Measurements from ENCODE around the gene GHR. TPM values are rescaled to one million over a fixed set of nuclear protein-coding genes. Genes with fewer than 3 reads are reported as not detected.

Gene GHR
- total RNA-seq, 1 donor from 2014 or later, result 0.17 TPM

- no peak overlapping the region for H3K4me3 ChIP-seq (ENCODE audit: low read depth, low read length)
- no peak for TF ChIP-seq CTCF (conservative IDR thresholded peaks at IDR 0.05; ENCODE audit: low read depth, low read length)
- no peak for DNase-seq (ENCODE audit: low read depth)
These were observed 3.9 kb upstream of the GHR start for GRCh38 chr5:42419294-42419693.

GRCh38 chr5:42422656-42423280 lies 471 bp upstream of the GHR start:
- TF ChIP-seq CTCF (conservative IDR thresholded peaks at IDR 0.05; ENCODE audit: low read depth, low read length), result no peak
- H3K4me3 ChIP-seq (ENCODE audit: low read depth, low read length), result peak overlapping the region; percentile 61
- DNase-seq (ENCODE audit: low read depth), result no peak

GRCh38 chr5:42426016-42426415 lies 2.8 kb downstream of the GHR start:
- no peak for DNase-seq (ENCODE audit: low read depth)
- H3K4me3 ChIP-seq (ENCODE audit: low read depth, low read length), result no peak overlapping the region
- TF ChIP-seq CTCF (conservative IDR thresholded peaks at IDR 0.05; ENCODE audit: low read depth, low read length), result no peak

GRCh38 chr5:42429694-42430093 lies 6.5 kb downstream of the GHR start:
- TF ChIP-seq CTCF (conservative IDR thresholded peaks at IDR 0.05; ENCODE audit: low read depth, low read length), result no peak
- DNase-seq (ENCODE audit: low read depth), result no peak
- no peak overlapping the region for H3K4me3 ChIP-seq (ENCODE audit: low read depth, low read length)

- no peak for DNase-seq (ENCODE audit: low read depth)
- TF ChIP-seq CTCF (conservative IDR thresholded peaks at IDR 0.05; ENCODE audit: low read depth, low read length), result no peak
- H3K4me3 ChIP-seq (ENCODE audit: low read depth, low read length), result no peak overlapping the region
These were observed 10.9 kb downstream of the GHR start for GRCh38 chr5:42434047-42434724.

GRCh38 chr5:42436051-42436450 lies 12.8 kb downstream of the GHR start:
- no peak for DNase-seq (ENCODE audit: low read depth)

More at GRCh38 chr5:42436051-42436450, 12.8 kb downstream of the GHR start:
- H3K4me3 ChIP-seq (ENCODE audit: low read depth, low read length), result no peak overlapping the region
- no peak for TF ChIP-seq CTCF (conservative IDR thresholded peaks at IDR 0.05; ENCODE audit: low read depth, low read length)
